Erythroblast (primary cell): Measurements from ENCODE around the gene KLF2.
A peak's percentile ranks its signal among the peaks of the same experiment; 100 is the strongest.

Source experiments
- DNase-seq, 2 experiments: peaks; one replicate each; lab custom pipeline; 2025; lab: John Stamatoyannopoulos, UW
- GATA1 ChIP-seq: IDR thresholded peaks from 2 replicates; pipeline ENCODE4 v1.6.1; 2011; ENCODE audit warnings: low read depth, mild to moderate bottlenecking, control low read depth, low read length, moderate library complexity
- POLR2A ChIP-seq: IDR thresholded peaks from 2 replicates; pipeline ENCODE4 v1.6.1; 2011; ENCODE audit warnings: mild to moderate bottlenecking, low read length

The KLF2 gene

DNA sequence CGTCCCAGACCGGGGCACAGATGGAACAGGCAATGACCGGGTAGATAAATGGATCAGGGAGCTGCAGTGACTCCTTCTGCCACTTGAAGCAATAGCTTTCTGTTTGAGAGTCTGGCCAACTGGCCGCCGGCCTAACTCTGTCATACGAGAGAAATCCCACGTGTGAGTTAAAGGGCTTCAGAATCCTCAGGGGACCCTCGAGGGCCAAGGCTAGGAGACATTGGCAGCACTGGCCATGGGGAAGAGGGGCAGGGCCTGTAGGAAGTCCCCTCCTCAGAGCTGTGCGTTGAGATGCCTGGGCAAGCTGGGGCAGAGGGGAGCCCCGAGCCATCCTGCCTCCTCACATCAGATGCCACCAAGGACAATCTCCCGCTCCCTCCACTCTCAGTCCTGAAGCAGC lies 51.6 kb downstream of the KLF2 start:
- DNase-seq = no peak
- TF ChIP-seq POLR2A (no peak), GATA1 (no peak)

DNA sequence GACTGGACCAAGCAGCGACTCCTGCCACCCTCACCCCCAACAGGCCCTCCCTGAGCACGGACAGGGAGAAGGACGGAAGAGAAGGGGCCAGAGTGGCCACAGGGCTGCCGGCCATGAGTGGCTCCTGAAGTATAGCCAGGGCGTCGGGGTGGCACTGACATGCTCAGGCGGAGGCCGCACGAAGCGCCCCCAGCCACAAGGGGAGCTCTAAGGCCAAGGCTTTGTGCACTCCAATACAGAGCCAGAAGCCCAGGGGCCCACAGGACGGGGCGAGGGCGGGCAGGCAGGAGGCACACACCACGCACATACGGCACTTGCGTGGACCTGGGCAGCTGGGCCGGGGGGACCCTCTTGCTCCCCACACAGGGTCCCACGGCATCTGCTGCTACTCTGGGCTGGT lies 52.0 kb downstream of the KLF2 start:
- peak; percentile 16 to 31 for DNase-seq
- TF ChIP-seq POLR2A (no peak), GATA1 (no peak)

DNA sequence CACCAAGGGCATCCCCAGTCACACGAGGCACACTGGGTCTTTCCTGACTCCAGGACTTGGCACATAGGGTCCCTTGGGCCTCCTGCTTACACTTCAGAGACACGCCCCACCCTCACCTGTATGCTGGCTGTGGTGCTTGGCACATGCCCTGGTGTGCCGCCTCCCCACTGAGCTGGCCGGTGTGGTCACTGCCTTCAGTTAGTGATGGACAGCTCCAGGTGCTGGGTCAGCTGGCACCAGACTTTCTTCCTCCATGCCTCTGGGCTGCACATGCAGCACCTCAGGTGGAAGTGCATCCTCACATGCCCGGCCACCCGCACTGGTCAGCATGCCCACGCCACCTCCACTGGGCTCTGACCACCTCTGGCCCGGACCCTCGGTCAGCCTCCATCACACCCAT lies 52.9 kb downstream of the KLF2 start:
- no peak for TF ChIP-seq GATA1
- TF ChIP-seq POLR2A = no peak
- DNase-seq = no peak
